Smooth muscle cell (in vitro differentiated cells): Measurements from ENCODE around the gene ADAMTS13. TPM values are rescaled to one million over a fixed set of nuclear protein-coding genes. Genes with fewer than 3 reads are reported as not detected.

Experiments used
- DNase-seq: peaks from one replicate; lab custom pipeline; 2025; ENCODE audit not compliant: unreplicated experiment; lab: John Stamatoyannopoulos, UW
- H2AFZ ChIP-seq: fragments of 200-600 bp; sonication (generic); 2 replicates; pipeline ENCODE4 v1.6.0; 2016; ENCODE audit warnings: antibody characterized with exemption, low read depth, mild to moderate bottlenecking
- H3F3A ChIP-seq: fragments of 200-600 bp; sonication (generic); 2 replicates; pipeline ENCODE4 v1.6.0; 2017; ENCODE audit warnings: antibody characterized with exemption, low read depth
- H3K27ac ChIP-seq: fragments of 200-600 bp; sonication (generic); 2 replicates; pipeline ENCODE4 v1.5.1; 2016; ENCODE audit warnings: low read depth, mild to moderate bottlenecking
- H3K27me3 ChIP-seq: fragments of 200-600 bp; sonication (generic); 2 replicates; pipeline ENCODE4 v1.6.1; 2016; ENCODE audit warnings: low read depth, mild to moderate bottlenecking
- H3K36me3 ChIP-seq: fragments of 200-600 bp; sonication (generic); 2 replicates; pipeline ENCODE4 v1.5.1; 2016; ENCODE audit warnings: low read depth
- H3K4me1 ChIP-seq: fragments of 200-600 bp; sonication (generic); 2 replicates; pipeline ENCODE4 v1.5.1; 2016; ENCODE audit warnings: low read depth
- H3K4me2 ChIP-seq: fragments of 200-600 bp; sonication (generic); 2 replicates; pipeline ENCODE4 v1.6.0; 2016; ENCODE audit warnings: mild to moderate bottlenecking
- H3K4me3 ChIP-seq: fragments of 200-600 bp; sonication (generic); 2 replicates; pipeline ENCODE4 v1.5.1; 2016; ENCODE audit warnings: mild to moderate bottlenecking
- H3K79me2 ChIP-seq: fragments of 200-600 bp; sonication (generic); 2 replicates; pipeline ENCODE4 v1.6.0; 2016; ENCODE audit warnings: low read depth, mild to moderate bottlenecking
- H3K9ac ChIP-seq: fragments of 200-600 bp; sonication (generic); 2 replicates; pipeline ENCODE4 v1.6.0; 2016; ENCODE audit warnings: low read depth
- H3K9me3 ChIP-seq: fragments of 200-600 bp; sonication (generic); replicated peaks from 2 replicates; pipeline ENCODE4 v1.5.1; 2016; ENCODE audit warnings: low read depth
- H4K20me1 ChIP-seq: fragments of 200-600 bp; sonication (generic); 2 replicates; pipeline ENCODE4 v1.6.0; 2016; ENCODE audit warnings: low read depth
- CTCF ChIP-seq: fragments of 200-600 bp; sonication (generic); IDR thresholded peaks from 2 replicates; pipeline ENCODE4 v1.5.1; 2017; ENCODE audit warnings: borderline replicate concordance, mild to moderate bottlenecking, antibody characterized with exemption; ENCODE audit not compliant: insufficient read depth, poor library complexity, severe bottlenecking
- WGBS: methylation state at CpG from one replicate; pipeline ENCODE4 v1.1.7; 2016; ENCODE audit warnings: low lambda C conversion rate; 5-methylcytosine and 5-hydroxymethylcytosine counted together
- polyA plus RNA-seq: library from polyadenylated mRNA; unstranded; fragments of >200 nt; fragmentation: Nextera tagmentation; extraction: Ambion mirVana; gene quantifications from 2 replicates; pipeline ENCODE4 v1.2.1, GENCODE V29; 2016
- total RNA-seq: library from RNA; depleted of rRNA; stranded (reverse); fragments of >200 nt; gene quantifications from 2 replicates; pipeline ENCODE4 v1.2.3, GENCODE V29; 2014

ADAMTS13 gene
- total and polyA plus RNA-seq, 2 experiments from 2014 or later: 3.1 to 3.7 TPM

- H3K27me3 ChIP-seq: no peaks in the 10 kb centered on the region
- no peaks in the 10 kb centered on the region for H3K36me3 ChIP-seq
- H3K4me3 ChIP-seq: no peak overlapping the region
- no peak overlapping the region for H3K27ac ChIP-seq
- H3K4me1 ChIP-seq: no peaks in the 10 kb centered on the region
- DNase-seq: no peak
- 94% methylated on average over 3 of the region's 3 CpGs for WGBS
- H2AFZ ChIP-seq: no peak overlapping the region
- H4K20me1 ChIP-seq: no peaks in the 10 kb centered on the region
- no peaks in the 10 kb centered on the region for H3K9me3 ChIP-seq
- no peaks in the 10 kb centered on the region for H3K79me2 ChIP-seq
- no peaks in the 10 kb centered on the region for H3F3A ChIP-seq
- H3K9ac ChIP-seq: no peak overlapping the region
- TF ChIP-seq CTCF: no peak
- H3K4me2 ChIP-seq: no peak overlapping the region
These were observed 38.7 kb upstream of the ADAMTS13 start for GRCh38 chr9:133383438-133383837.

- H2AFZ ChIP-seq: no peak overlapping the region
- H3K27me3 ChIP-seq: no peaks in the 10 kb centered on the region
- 92% methylated on average over 17 of the region's 17 CpGs for WGBS
- no peaks in the 10 kb centered on the region for H3K36me3 ChIP-seq
- no peaks in the 10 kb centered on the region for H4K20me1 ChIP-seq
- H3K27ac ChIP-seq: no peak overlapping the region
- no peak overlapping the region for H3K9ac ChIP-seq
- no peak for DNase-seq
- H3F3A ChIP-seq: no peaks in the 10 kb centered on the region
- H3K4me3 ChIP-seq: no peak overlapping the region
- no peaks in the 10 kb centered on the region for H3K79me2 ChIP-seq
- H3K4me2 ChIP-seq: no peak overlapping the region
- no peaks in the 10 kb centered on the region for H3K9me3 ChIP-seq
- TF ChIP-seq CTCF: no peak
- no peaks in the 10 kb centered on the region for H3K4me1 ChIP-seq
These were observed 37.3 kb upstream of the ADAMTS13 start for GRCh38 chr9:133384736-133385321.

GRCh38 chr9:133385452-133385851 lies 36.7 kb upstream of the ADAMTS13 start:
- Histone ChIP-seq H3K36me3 (no peaks in the 10 kb centered on the region), H3K79me2 (no peaks in the 10 kb centered on the region), H2AFZ (no peak overlapping the region)

More at GRCh38 chr9:133385452-133385851, 36.7 kb upstream of the ADAMTS13 start:
- TF ChIP-seq CTCF: no peak
- H3K4me2 ChIP-seq: no peak overlapping the region
- no peaks in the 10 kb centered on the region for H3K4me1 ChIP-seq
- H3F3A ChIP-seq: no peaks in the 10 kb centered on the region
- WGBS: 90% methylated on average over 14 of the region's 14 CpGs
- DNase-seq: no peak
- H3K27me3 ChIP-seq: no peaks in the 10 kb centered on the region
- H4K20me1 ChIP-seq: no peaks in the 10 kb centered on the region
- no peak overlapping the region for H3K4me3 ChIP-seq
- H3K27ac ChIP-seq: no peak overlapping the region
- no peaks in the 10 kb centered on the region for H3K9me3 ChIP-seq
- H3K9ac ChIP-seq: no peak overlapping the region
